ENCODE data around the gene SGTA.

Gene SGTA

DNA sequence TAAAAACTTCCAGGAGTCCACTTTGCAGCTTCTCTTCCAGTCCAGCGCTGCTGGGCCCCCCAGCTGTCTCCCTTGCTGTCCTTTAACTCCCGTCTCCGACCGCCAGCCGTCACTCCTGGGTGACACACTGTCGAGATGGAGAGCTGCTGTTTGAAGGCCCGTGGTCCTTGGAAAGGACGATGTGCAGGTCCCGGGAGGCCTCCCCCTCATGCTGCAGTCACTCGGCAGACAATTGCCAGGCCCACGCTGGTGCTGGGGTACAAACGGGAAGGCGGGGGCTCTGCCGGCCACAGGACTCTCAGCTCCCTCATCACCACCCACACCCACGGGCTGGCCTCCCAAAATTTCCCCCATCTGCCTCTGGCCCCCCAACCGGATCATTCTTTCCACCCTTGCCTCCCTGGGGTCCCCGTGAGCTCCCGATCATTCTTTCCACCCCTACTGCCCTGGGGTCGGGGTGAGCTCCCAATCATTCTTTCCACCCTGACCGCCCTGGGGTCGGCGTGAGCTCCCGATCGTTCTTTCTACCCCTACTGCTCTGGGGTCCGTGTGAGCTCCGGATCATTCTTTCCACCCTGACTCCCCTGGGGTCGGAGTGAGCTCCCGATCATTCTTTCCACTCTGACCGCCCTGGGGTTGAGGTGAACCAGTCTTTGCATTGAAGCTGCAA is 20.5 kb upstream of the SGTA start:
- no peaks in the 10 kb centered on the region for H3K27me3 ChIP-seq (ENCODE audit: control insufficient read depth, insufficient read depth, low read length)
- H3K79me2 ChIP-seq: no peaks in the 10 kb centered on the region
- H3K27ac ChIP-seq: no peak overlapping the region
- H3K4me2 ChIP-seq (ENCODE audit: low read length): no peak overlapping the region
- no peak overlapping the region for H3K4me3 ChIP-seq (ENCODE audit: low read depth, low read length)
- H3K9me3 ChIP-seq (ENCODE audit: control insufficient read depth, low read length): no peaks in the 10 kb centered on the region
- no peaks in the 10 kb centered on the region for H3K36me3 ChIP-seq (ENCODE audit: control insufficient read depth, insufficient read depth, low read length)
- no peaks in the 10 kb centered on the region for H3K4me1 ChIP-seq
- H2AFZ ChIP-seq: no peak overlapping the region
- TF ChIP-seq, protein P1, sequence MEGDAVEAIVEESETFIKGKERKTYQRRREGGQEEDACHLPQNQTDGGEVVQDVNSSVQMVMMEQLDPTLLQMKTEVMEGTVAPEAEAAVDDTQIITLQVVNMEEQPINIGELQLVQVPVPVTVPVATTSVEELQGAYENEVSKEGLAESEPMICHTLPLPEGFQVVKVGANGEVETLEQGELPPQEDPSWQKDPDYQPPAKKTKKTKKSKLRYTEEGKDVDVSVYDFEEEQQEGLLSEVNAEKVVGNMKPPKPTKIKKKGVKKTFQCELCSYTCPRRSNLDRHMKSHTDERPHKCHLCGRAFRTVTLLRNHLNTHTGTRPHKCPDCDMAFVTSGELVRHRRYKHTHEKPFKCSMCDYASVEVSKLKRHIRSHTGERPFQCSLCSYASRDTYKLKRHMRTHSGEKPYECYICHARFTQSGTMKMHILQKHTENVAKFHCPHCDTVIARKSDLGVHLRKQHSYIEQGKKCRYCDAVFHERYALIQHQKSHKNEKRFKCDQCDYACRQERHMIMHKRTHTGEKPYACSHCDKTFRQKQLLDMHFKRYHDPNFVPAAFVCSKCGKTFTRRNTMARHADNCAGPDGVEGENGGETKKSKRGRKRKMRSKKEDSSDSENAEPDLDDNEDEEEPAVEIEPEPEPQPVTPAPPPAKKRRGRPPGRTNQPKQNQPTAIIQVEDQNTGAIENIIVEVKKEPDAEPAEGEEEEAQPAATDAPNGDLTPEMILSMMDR (IDR thresholded peaks at IDR 0.05): no peak
- H3K9ac ChIP-seq: no peak overlapping the region

DNA sequence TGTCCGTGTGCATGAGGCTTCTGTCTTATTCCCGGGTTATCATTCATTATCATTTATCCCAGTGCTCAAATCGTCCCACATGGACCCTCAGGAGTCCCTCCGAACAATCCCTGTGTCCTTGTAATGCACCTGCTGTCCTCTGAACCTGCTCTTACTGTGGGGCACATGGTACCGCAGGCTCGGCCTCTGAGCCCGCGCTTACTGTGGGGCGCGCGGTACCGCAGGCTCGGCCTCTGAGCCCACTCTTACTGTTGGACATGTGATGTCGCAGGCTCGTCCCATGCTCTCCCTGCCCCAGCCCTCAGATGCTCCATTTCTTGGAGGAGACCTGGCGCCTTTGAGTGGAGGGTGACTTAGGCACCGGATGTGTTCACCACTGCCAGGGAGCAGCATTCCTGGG is 19.8 kb upstream of the SGTA start:
- Histone ChIP-seq H3K4me1 (no peaks in the 10 kb centered on the region), H3K79me2 (no peaks in the 10 kb centered on the region), H2AFZ (no peak overlapping the region), H3K36me3 (ENCODE audit: control insufficient read depth, insufficient read depth, low read length) (no peaks in the 10 kb centered on the region), H3K27me3 (ENCODE audit: control insufficient read depth, insufficient read depth, low read length) (no peaks in the 10 kb centered on the region), H3K27ac (no peak overlapping the region), H3K9ac (no peak overlapping the region), H3K4me2 (ENCODE audit: low read length) (no peak overlapping the region), H3K4me3 (ENCODE audit: low read depth, low read length) (no peak overlapping the region), H3K9me3 (ENCODE audit: control insufficient read depth, low read length) (no peaks in the 10 kb centered on the region)
- TF ChIP-seq, protein P1 (IDR thresholded peaks at IDR 0.05): no peak

DNA sequence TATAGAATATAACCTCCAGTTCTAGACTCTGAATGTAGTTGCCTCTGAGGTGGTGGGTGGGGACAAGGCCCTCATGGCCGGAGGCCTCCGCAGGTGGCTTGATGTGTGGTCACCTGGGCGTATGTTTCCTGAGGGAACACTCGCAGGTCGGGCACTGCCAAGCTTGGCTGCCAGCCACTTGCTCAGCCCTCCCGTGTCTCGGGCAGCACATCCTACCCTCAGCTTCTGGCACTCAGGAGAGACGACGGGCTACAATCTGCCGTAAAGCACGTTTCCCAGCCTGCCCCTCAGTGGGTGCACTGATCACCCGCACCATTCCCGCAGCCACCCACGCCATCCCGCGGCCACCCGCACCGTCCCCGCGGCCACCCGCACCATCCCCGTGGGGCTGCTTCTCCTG is 17.4 kb upstream of the SGTA start:
- H2AFZ ChIP-seq: no peak overlapping the region
- no peak overlapping the region for H3K4me3 ChIP-seq (ENCODE audit: low read depth, low read length)
- TF ChIP-seq, protein P1 (IDR thresholded peaks at IDR 0.05): no peak
- peaks cover 6% of the 10 kb centered on the region for H3K79me2 ChIP-seq
- no peaks in the 10 kb centered on the region for H3K36me3 ChIP-seq (ENCODE audit: control insufficient read depth, insufficient read depth, low read length)
- no peaks in the 10 kb centered on the region for H3K9me3 ChIP-seq (ENCODE audit: control insufficient read depth, low read length)
- H3K9ac ChIP-seq: no peak overlapping the region
- no peaks in the 10 kb centered on the region for H3K27me3 ChIP-seq (ENCODE audit: control insufficient read depth, insufficient read depth, low read length)
- H3K4me2 ChIP-seq (ENCODE audit: low read length): no peak overlapping the region
- no peaks in the 10 kb centered on the region for H3K4me1 ChIP-seq
- no peak overlapping the region for H3K27ac ChIP-seq

DNA sequence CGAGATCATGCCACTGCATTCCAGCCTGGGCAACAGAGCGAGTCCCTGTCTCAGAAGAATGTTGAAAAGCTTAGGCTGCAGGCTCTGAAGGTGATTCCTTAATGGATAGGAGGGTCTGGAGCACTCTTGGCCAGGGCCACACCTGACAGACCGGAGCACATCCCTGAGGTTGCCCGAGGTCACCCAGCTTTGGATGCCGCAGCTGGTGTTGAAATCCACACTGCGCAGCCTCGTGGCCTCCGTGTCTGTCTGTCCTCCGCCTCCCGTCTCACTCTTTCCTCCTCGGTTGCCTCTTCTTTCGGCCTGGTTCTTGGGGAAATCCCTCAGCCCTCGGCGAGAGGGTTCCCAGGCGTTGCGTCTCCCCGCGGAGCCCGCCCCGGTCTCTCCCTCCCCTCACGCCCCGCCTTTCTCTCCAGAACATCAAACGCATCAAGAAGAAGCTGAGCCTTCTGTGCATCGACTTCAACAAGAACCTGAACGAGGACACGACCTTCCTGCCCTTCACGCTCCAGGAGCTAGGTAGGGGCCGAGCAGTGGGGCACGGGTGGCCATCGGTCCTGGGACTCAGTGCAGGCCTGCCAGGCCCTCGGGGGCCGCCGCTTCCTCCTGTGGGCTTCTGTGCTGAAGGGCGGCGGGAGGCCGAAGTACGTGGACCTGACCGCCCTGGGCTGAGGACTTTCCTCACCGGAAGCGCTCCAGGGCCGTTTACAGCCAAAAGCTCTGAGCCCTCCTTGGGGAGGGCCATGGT is 16.4 kb upstream of the SGTA start:
- H3K27me3 ChIP-seq (ENCODE audit: control insufficient read depth, insufficient read depth, low read length): no peaks in the 10 kb centered on the region
- H3K36me3 ChIP-seq (ENCODE audit: control insufficient read depth, insufficient read depth, low read length): no peaks in the 10 kb centered on the region
- H2AFZ ChIP-seq: no peak overlapping the region
- H3K79me2 ChIP-seq: peaks cover 8% of the 10 kb centered on the region
- no peak overlapping the region for H3K4me2 ChIP-seq (ENCODE audit: low read length)
- no peak overlapping the region for H3K27ac ChIP-seq
- TF ChIP-seq, protein P1 (IDR thresholded peaks at IDR 0.05): no peak
- no peaks in the 10 kb centered on the region for H3K9me3 ChIP-seq (ENCODE audit: control insufficient read depth, low read length)
- H3K4me1 ChIP-seq: no peaks in the 10 kb centered on the region
- no peak overlapping the region for H3K4me3 ChIP-seq (ENCODE audit: low read depth, low read length)
- no peak overlapping the region for H3K9ac ChIP-seq
